HL-60/S4 (cell line): ENCODE results near the gene GAGE1.
"Not testable (repeated sequence)": the region's sequence is repeated elsewhere in the genome, so short reads cannot be mapped to it uniquely, and the experiment has no call there.

Experiments
- in situ Hi-C: fragments of 300-500 bp; cut with MboI; formaldehyde crosslinking; loops from 2 replicates; pipeline ENCODE4 v1.14.3; 2022; ENCODE audit warnings: low sequenced_read_pairs

Gene GAGE1, protein sequence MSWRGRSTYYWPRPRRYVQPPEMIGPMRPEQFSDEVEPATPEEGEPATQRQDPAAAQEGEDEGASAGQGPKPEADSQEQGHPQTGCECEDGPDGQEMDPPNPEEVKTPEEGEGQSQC

DNA sequence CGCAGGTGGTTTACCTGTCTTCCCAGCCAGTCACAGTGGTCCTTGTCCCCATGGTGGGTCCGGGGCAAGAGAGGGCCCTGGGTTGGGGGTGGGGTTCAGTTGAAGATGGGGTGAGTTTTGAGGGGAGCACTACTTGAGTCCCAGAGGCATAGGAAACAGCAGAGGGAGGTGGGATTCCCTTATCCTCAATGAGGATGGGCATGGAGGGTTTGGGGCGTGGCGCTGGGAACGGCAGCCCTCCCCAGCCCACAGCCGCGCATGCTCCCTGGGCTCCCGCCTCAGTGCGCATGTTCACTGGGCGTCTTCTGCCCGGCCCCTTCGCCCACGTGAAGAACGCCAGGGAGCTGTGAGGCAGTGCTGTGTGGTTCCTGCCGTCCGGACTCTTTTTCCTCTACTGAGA is at the start of gene GAGE1:
Gene GAGE1, plus strand, starts transcription at position 301 of the 400 bp plus-strand sequence. CDS start 1,155 bp downstream, outside the sequence.
- in situ Hi-C loops, result not testable (repeated sequence)

DNA sequence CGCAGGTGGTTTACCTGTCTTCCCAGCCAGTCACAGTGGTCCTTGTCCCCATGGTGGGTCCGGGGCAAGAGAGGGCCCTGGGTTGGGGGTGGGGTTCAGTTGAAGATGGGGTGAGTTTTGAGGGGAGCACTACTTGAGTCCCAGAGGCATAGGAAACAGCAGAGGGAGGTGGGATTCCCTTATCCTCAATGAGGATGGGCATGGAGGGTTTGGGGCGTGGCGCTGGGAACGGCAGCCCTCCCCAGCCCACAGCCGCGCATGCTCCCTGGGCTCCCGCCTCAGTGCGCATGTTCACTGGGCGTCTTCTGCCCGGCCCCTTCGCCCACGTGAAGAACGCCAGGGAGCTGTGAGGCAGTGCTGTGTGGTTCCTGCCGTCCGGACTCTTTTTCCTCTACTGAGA is 47.8 kb upstream of the GAGE1 start, which contains the start of gene GAGE12E:
Gene GAGE12E, plus strand, starts transcription at position 301 of the 400 bp plus-strand sequence. CDS start 1,155 bp downstream, outside the sequence.
- in situ Hi-C loops, result not testable (repeated sequence)

DNA sequence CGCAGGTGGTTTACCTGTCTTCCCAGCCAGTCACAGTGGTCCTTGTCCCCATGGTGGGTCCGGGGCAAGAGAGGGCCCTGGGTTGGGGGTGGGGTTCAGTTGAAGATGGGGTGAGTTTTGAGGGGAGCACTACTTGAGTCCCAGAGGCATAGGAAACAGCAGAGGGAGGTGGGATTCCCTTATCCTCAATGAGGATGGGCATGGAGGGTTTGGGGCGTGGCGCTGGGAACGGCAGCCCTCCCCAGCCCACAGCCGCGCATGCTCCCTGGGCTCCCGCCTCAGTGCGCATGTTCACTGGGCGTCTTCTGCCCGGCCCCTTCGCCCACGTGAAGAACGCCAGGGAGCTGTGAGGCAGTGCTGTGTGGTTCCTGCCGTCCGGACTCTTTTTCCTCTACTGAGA is 38.3 kb upstream of the GAGE1 start, which contains the start of gene GAGE12F:
Gene GAGE12F, plus strand, starts transcription at position 301 of the 400 bp plus-strand sequence. CDS start 1,155 bp downstream, outside the sequence.
- in situ Hi-C loops, result not testable (repeated sequence)

DNA sequence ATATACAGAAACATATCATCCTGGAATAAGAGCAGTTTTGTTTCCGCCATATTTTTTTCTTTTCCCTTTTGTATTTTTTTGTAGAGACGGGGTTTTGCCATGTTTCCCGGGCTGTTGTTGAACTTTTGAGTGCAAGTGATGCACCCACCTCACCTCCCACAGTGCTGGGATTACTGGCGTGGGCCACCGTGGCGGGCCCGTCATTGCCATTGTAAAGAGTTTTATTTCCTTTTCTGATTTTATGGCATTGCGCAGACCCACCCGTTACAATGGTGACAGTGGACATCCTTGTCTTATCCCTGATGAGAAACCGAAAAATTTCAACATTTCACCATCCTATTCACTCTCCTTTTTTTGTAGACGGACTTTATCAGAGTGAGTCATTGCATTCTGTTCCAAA is 30.1 kb upstream of the GAGE1 start:
- in situ Hi-C loops, result not testable (repeated sequence)

DNA sequence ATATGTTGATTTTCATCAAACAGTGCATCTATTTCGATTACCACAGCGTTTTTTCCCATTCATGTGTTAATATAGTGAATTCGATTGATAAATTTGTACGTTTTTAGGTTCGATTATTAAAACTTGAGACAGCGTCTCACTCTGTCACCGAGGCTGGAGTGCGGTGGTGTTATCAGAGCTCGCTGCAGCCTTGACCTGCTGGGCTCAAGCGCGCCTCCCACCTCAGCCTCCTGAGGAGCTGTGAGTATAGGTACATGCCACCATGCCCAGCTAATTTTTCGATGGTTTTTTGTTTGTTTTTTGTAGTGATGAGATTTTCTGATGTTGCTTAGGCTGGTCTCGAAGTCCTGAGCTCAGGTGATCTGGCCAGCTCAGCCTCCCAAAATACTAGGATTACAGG is 29.7 kb upstream of the GAGE1 start:
- in situ Hi-C loops, result not testable (repeated sequence)

- in situ Hi-C loops, result not testable (repeated sequence)
Observed at GRCh38 chrX:49570100-49570499, 28.7 kb upstream of the GAGE1 start, which contains the start of gene GAGE12G. Gene GAGE12G (plus strand): TSS chrX:49570400. CDS start chrX:49571555, 1,155 bp downstream.

DNA sequence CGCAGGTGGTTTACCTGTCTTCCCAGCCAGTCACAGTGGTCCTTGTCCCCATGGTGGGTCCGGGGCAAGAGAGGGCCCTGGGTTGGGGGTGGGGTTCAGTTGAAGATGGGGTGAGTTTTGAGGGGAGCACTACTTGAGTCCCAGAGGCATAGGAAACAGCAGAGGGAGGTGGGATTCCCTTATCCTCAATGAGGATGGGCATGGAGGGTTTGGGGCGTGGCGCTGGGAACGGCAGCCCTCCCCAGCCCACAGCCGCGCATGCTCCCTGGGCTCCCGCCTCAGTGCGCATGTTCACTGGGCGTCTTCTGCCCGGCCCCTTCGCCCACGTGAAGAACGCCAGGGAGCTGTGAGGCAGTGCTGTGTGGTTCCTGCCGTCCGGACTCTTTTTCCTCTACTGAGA is 19.2 kb upstream of the GAGE1 start, which contains the start of gene GAGE12H:
Gene GAGE12H, plus strand, starts transcription at position 301 of the 400 bp plus-strand sequence. CDS start 1,155 bp downstream, outside the sequence.
- in situ Hi-C loops, result not testable (repeated sequence)

DNA sequence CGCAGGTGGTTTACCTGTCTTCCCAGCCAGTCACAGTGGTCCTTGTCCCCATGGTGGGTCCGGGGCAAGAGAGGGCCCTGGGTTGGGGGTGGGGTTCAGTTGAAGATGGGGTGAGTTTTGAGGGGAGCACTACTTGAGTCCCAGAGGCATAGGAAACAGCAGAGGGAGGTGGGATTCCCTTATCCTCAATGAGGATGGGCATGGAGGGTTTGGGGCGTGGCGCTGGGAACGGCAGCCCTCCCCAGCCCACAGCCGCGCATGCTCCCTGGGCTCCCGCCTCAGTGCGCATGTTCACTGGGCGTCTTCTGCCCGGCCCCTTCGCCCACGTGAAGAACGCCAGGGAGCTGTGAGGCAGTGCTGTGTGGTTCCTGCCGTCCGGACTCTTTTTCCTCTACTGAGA is 9.6 kb upstream of the GAGE1 start, which contains the start of gene GAGE2A:
Gene GAGE2A, plus strand, starts transcription at position 301 of the 400 bp plus-strand sequence. CDS start 1,155 bp downstream, outside the sequence.
- in situ Hi-C loops, result not testable (repeated sequence)

GRCh38 chrX:49589769-49590478 is 8.9 kb upstream of the GAGE1 start:
- in situ Hi-C loops, result not testable (repeated sequence)

DNA sequence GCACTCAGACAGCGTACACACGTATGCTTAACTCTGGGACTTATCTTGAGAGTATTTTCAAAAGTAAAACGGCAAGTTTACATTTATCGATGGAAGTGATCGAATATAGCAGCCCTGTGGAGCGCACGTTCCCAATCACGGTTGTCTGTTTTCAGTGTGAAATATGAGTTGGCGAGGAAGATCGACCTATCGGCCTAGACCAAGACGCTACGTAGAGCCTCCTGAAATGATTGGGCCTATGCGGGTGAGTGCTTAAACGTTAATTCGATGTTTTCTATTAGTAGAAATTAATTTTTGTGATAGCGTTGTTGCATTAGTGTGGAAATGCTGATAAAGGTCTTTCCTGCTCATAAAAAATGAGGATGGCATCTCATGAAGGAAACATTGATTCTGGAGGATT is 8.3 kb upstream of the GAGE1 start:
- in situ Hi-C loops, result not testable (repeated sequence)

DNA sequence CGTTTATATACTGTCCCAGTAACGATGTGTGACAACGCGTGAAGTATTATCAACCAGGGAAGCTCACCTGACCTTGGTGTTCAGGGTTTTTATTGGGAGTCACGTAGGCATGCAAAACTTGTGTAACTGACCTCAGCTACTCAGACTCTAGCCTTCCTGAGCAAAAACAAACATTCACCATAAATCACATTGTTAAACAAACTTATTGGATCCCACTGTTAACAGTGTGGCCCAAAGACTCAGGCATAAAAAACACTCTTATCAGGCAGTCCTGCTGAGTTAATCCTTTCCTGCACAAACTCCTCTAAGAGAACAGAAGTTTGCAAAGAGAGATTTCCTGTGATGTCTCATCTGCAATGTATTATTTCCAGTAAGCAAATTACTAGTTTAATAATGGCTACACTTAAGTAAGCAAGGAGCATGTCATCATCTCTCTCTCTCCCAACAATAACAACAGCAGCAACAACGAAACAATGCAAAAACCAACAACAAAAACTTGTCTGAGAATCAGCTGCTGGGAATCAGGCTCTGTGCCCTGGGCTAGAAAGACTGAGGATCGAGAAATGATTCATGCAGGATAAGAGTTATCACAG is 12.0 kb downstream of the GAGE1 start:
- in situ Hi-C loops, result no loop called here

GRCh38 chrX:49618574-49618973 is 19.8 kb downstream of the GAGE1 start:
- in situ Hi-C loops, result no loop called here

DNA sequence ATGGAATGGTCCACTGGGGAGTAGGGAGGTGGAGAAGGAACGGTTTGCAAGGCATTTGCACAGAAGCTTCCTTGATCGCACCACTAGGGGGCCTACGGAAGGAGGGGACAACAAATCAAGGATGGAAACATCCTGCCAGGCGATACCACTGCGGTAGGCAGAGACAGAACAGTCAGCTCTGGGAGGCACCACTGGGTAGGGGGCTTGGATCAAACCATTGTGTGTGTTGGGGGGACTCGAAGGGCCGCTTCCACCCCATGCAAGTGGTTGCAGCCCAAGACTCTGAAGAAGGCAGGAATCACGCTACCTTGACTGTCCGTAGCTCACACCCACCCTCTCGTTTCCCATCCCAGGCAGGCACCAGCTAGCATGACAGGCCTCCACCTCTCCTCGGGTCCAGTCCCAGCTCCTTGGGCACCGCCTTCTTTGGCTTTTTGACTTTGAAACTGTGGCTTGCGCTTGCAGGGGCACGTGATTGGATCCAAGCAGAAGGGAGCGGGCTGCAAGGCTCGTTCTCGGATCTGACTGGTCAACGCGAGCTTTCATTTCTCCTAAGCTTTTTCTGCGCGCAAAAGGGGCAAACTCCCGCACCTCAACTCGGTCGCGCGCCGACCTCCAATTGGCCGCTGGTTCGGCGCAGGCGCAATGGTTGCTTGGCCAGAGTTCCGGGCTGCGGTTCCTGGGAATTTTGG is 28.4 kb downstream of the GAGE1 start:
- in situ Hi-C loops, result no loop called here

- in situ Hi-C loops, result no loop called here
Observed at GRCh38 chrX:49644991-49645637, 46.3 kb downstream of the GAGE1 start.

DNA sequence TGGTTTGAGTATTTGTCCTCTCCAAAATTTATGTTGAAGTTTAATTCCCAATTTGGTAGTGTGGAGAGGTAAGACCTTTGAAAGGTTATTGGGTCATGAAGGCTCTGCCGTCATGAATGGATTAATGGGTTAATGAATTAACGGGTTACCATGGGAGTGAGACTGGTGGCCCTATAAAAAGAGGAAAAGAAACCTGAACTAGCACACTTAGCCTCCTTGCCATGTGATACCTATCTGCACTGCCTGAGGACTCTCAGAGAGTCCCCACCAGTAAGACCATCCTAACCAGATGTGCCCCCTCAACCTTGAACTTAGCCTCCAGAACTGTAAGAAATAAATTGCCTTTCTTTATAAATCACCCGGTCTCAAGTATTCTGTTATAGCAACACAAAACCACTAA is 57.7 kb downstream of the GAGE1 start:
- in situ Hi-C loops, result no loop called here
